GM18951 (cell line): Measurements from ENCODE around the gene TUBA4B.
"Not testable (repeated sequence)": the region's sequence is repeated elsewhere in the genome, so short reads cannot be mapped to it uniquely, and the experiment has no call there.

Source experiments
- POLR2A ChIP-seq: IDR thresholded peaks from 4 replicates; pipeline ENCODE4 v1.6.1; 2011; ENCODE audit warnings: mild to moderate bottlenecking; ENCODE audit not compliant: insufficient read length, insufficient read depth; ENCODE audit errors: extremely low read depth
- in situ Hi-C: fragments of 300-500 bp; cut with MboI; formaldehyde crosslinking; loops from one replicate; pipeline ENCODE4 v1.12.0; 2022; ENCODE audit warnings: low sequenced_read_pairs, mixed read lengths, inconsistent platforms; ENCODE audit not compliant: unreplicated experiment

The TUBA4B gene

DNA sequence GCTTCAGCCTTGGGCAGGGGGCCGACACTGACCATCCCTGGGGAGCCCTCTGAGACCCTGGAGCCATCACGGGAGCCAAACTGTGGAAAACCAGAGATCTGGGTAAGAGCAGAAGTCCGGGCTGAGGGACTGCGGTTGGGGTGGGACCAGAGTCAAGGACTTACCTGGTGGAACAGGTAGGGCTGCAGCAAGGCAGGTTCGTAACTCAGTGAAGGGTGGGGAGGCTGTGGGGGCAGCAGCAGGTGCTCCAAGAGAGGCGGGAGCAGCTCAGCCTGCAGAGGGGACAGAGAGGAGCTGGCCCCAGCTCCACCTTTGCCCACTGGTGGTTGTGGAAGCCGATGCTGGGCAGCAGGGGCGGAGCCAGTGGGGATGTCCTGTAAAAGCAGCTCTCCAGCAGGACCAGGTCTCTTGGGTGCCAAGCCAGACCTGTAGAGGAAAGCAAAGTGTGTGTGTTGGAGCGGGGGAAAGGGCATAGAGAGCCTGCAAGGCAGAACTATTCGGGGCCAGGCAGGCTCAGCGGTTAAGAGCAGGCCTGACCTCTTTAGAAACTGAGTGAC, 49.4 kb downstream of the TUBA4B start:
- in situ Hi-C loops = loop anchor here (10.0 kb wide), 1 partner anchor 148 kb away; no protein-coding TSS in a partner anchor

DNA sequence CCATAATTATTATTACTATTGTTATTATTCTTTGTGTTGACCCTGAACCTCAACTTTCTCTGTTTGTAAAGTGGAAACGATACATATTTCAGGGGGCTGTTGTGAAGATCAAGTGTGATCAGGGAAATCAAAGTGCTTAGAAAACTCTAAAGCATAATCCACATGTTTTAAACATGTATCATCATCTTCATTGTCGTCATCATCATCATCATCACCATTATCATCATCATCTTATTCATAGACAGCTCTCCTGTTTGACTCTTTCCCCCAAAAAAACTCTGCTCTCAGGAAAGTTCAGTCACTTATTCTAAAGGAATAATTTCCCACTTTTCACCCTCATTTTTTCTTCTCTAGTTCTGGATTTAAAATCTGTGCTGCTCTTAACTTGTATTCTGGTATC, 51.2 kb downstream of the TUBA4B start:
- in situ Hi-C loops = loop anchor here (10.0 kb wide), 1 partner anchor 149 kb away; no protein-coding TSS in a partner anchor
- no peak for TF ChIP-seq POLR2A

More for the DNA sequence above, 49.4 kb downstream of the TUBA4B start:
- no peak for TF ChIP-seq POLR2A

DNA sequence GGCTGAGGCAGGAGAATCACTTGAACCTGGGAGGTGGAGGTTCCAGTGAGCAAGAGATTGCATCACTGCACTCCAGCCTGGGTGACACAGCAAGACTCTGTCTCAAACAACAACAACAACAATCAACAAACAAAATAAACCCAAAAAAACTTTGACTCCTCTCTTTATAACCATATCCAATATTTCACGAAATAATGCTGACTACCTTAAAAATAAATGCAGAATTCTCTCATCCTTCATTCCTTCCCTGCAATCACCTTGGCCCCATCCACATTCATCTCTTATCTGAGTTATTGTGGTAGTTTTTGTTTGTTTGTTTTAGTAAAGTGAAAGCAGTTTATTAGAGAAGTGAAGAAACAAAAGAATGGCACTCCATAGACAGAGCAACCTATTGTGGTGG, 53.0 kb downstream of the TUBA4B start:
- TF ChIP-seq POLR2A = no peak
- in situ Hi-C loops = loop anchor here (10.0 kb wide), 1 partner anchor 151 kb away; no protein-coding TSS in a partner anchor

DNA sequence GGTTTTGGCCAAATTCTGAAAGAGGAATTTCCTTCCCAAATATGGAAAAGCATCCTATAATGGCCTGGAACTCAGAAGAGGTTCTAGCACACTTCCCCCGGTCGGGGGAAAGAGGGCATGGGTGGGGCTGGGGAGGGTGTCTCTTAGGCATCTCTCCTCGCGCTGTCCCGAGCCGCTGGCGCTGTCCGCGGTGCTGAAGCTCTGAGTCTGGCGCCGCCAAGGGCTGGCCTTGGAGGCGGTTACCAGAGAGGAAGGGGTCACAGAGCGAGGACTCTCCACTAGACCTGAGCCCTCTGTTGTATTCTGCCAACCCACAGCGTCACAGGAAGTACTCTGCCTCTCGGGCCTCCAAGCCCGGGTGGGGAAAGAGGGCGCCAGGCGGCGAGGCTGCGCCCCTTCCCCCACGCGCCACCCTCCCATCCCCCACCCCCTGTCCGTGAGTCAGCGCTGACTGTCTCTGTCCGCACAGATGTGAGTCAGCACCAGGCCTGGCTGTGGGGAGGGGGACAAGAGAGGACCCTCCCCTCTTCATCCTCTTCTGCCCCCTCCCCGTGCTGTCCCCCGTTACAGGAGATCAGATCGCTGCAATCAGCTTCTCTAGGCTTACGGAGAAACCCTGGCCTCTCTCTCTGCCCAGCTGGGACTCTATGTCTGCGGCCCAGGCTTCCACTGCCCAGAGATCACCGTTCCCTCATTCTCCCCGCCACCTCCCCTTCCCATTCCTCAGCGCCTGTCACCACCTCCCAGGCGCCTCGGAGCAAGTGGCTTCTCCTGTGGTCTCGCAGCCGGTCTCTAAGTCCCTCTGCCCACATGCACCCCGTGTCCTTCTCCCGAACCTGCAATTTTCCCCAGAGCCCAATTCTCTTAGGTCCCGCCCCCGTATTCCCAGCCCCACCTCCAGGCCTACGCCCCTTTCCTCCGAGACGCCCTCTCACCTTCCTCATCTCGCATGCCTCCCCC, 55.4 kb downstream of the TUBA4B start:
- TF ChIP-seq POLR2A = no peak
- in situ Hi-C loops = loop anchor here (10.0 kb wide), 1 partner anchor 154 kb away; no protein-coding TSS in a partner anchor

DNA sequence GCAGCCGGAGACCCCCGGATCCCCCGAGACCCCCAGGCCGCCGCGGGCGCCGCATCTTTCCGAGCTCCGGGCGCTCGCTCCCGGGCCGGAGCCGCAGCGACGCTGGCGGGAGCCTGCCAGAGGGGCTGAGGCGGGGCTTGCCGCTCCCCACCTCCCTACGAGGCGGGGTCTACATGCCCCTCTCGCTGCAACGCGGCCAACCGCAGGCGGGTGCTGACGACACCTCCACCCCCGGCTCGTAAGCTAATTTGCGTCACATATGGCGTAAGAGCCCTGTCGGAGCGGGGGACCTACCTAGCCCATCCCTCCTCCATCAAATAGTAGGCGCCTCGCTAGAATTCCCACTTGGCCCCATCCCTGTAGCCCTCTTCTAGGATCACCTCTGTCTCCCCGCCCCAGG, 56.2 kb downstream of the TUBA4B start, which contains the start of gene PTPRN:
PTPRN (minus strand) TSS at position 124 of the 400 bp plus-strand sequence; CDS start at position 55, 69 bp downstream.
- in situ Hi-C loops = loop anchor here (10.0 kb wide), 1 partner anchor 154 kb away; no protein-coding TSS in a partner anchor
- no peak for TF ChIP-seq POLR2A

DNA sequence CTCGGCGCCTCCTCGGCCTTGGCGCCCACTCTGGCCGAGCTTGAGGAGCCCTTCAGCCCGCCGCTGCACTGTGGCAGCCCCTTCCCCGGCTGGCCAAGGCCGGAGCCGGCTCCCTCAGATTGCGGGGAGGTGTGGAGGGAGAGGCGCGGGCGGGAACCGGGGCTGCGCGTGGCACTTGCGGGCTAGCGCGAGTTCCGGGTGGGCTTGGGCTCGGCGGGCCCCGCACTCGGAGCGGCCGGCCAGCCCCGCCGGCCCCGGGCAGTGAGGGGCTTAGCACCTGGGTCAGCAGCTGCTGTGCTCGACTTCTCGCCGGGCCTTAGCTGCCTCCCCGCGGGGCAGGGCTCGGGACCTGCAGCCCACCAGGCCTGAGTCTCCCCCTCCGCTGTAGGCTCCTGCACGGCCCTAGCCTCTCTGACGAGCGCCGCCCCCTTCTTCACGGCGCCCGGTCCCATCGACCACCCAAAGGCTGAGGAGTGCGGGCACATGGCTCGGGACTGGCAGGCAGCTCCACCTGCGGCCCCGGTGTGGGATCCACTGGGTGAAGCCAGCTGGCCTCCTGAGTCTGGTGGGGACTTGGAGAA, 59.7 kb downstream of the TUBA4B start:
- in situ Hi-C loops = not testable (repeated sequence)

DNA sequence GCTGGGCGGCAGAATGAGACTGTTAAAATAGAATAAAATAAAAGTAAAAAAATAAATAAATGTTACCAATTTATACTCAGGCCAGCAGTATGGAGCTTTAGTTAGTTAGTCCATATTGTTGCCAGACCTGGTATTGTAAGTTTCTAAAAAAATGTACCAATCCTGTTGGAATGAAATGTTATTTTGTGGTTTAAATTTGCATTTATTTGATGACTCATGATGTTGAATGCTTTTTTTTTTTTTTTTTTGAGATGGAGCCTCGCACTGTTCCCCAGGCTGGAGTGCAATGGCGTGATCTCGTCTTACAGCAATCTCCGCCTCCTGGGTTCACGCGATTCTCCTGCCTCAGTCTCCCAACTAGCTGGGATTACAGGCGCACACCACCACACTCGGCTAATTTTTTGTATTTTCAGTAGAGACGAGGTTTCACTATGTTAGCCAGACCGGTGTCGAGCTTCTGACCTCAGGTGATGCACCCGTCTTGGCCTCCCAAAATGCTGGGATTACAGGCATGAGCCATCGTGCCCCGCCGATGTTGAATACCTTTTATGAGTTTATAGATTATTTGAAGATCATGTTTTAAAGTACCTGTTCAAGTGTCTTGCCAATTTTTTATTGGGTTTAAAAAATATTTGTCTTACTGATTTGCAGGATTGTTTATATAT, 61.9 kb downstream of the TUBA4B start:
- in situ Hi-C loops = no loop called here
- no peak for TF ChIP-seq POLR2A
